Right ventricle myocardium inferior (tissue), 1 donor: ENCODE results near the gene PEX26. TPM values are rescaled to one million over a fixed set of nuclear protein-coding genes. Genes with fewer than 3 reads are reported as not detected.
"Not testable (repeated sequence)": the region's sequence is repeated elsewhere in the genome, so short reads cannot be mapped to it uniquely, and the experiment has no call there.

ENCODE experiments used
- ATAC-seq: fragments of 200-7000 bp; cut with Tn5 transposase; one replicate; pipeline ENCODE4 v1.9.1; 2020; ENCODE audit warnings: mild to moderate bottlenecking, moderate library complexity
- DNase-seq: peaks from one replicate; pipeline ENCODE4 v3.0.0; 2021; ENCODE audit errors: missing footprints
- intact Hi-C: fragments of 100-400 bp; cut with DNase I; formaldehyde crosslinking; loops from one replicate; pipeline ENCODE4 v1.11.0; 2022
- total RNA-seq: library from RNA; stranded (reverse); fragmentation: NEBNext Ultra II Directional; extraction: Animal tissue kit (Norgen Biotek cat#: 25700); gene quantifications from one replicate; pipeline ENCODE4 v1.2.1, GENCODE V29; 2021
- donor health status: DM: no; HTN: yes; CAD: no; lungs with severe emphysema.

Gene PEX26
- total RNA-seq, 1 donor from 2014 or later, result 19.4 TPM

- no peak for ATAC-seq
- intact Hi-C loops, result no loop called here
- no peak for DNase-seq
Measured at GRCh38 chr22:18130699-18131429, 53.1 kb downstream of the PEX26 start.

GRCh38 chr22:18133452-18133851 lies 55.7 kb downstream of the PEX26 start:
- no peak for DNase-seq
- peak; percentile 86 for ATAC-seq
- intact Hi-C loops, result no loop called here

GRCh38 chr22:18136563-18137320 lies 59.0 kb downstream of the PEX26 start:
- DNase-seq (no peak), ATAC-seq (no peak)

GRCh38 chr22:18141004-18141403 lies 63.2 kb downstream of the PEX26 start:
- DNase-seq, ATAC-seq, intact Hi-C loops: not testable (repeated sequence)

More at GRCh38 chr22:18136563-18137320, 59.0 kb downstream of the PEX26 start:
- intact Hi-C loops, result no loop called here

- ATAC-seq (no peak), DNase-seq (no peak)
- intact Hi-C loops, result no loop called here
Measured at GRCh38 chr22:18144105-18144504, 66.3 kb downstream of the PEX26 start.

DNA sequence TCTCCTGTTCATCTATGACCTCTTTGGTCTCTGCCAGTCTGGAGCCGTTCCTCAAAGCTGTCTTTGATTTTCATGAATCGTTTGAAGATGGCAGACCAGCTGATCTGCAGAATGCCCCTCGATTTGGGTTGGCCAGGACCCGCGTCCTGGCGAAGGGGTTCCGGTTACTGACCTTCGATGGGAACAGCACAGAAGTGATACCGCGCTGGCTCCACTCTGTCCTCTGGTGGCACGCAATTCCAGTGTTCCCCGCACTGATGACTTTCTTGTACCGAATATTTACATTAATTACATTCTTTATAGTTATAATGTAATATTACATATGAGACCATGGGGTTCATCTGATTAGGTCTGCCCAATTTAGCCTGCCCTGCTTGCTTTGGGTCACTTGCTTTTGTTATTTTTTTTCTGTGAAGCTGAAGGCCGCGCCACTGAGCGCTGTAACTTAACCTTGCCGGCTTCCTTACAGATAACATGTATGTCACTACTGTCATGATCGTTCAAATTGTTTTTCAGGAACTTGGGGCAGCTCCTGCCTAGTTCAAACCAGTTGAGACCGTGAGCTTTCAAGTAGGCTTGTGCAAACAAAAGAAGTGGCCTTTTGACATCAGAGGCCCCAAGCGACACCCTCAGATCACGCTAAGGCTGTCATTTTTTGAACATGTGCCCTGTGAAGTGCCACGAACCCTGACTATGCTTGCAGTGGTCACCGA lies 68.0 kb downstream of the PEX26 start:
- intact Hi-C loops, result no loop called here
- DNase-seq (no peak), ATAC-seq (no peak)

DNA sequence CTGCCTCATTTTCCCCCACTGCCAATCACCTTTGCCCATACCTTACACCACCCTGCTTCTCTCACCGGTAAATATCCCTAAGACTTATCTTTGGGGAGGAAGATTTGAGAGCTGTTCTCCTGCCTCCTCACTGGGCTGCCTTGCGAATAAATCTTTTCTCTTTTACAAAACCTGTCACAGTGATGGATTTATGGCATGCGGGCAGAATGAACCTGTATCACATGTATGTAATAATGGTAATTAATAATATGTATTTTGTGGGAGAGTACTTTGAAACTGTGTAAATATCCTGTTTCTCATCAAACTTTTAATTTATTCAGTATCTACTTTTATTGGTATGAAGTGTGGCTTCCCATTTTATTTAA lies 68.6 kb downstream of the PEX26 start:
- intact Hi-C loops, result no loop called here
- no peak for DNase-seq
- no peak for ATAC-seq

GRCh38 chr22:18147791-18148190 lies 70.0 kb downstream of the PEX26 start:
- intact Hi-C loops, result no loop called here
- DNase-seq, result no peak
- ATAC-seq, result no peak

- no peak for ATAC-seq
- intact Hi-C loops, result no loop called here
- no peak for DNase-seq
Measured at GRCh38 chr22:18148293-18148965, 70.6 kb downstream of the PEX26 start.

- no peak for ATAC-seq
- no peak for DNase-seq
- intact Hi-C loops, result no loop called here
Measured at GRCh38 chr22:18152519-18152918, 74.7 kb downstream of the PEX26 start.

GRCh38 chr22:18154821-18155390 lies 77.1 kb downstream of the PEX26 start:
- no peak for ATAC-seq
- intact Hi-C loops, result no loop called here
- no peak for DNase-seq

Other genes with a start within 250 kb of the PEX26 start
- 85.7 TPM for gene MICAL3, start 53.4 kb upstream of the PEX26 start, total RNA-seq
- 243 TPM for gene TUBA8, start 32.8 kb downstream of the PEX26 start, total RNA-seq
- gene USP18, start 72.2 kb downstream of the PEX26 start, total RNA-seq, result 2.7 TPM